ENCODE results near the gene AGER.
"Not testable (repeated sequence)": the region's sequence is repeated elsewhere in the genome, so short reads cannot be mapped to it uniquely, and the experiment has no call there.

AGER gene

DNA sequence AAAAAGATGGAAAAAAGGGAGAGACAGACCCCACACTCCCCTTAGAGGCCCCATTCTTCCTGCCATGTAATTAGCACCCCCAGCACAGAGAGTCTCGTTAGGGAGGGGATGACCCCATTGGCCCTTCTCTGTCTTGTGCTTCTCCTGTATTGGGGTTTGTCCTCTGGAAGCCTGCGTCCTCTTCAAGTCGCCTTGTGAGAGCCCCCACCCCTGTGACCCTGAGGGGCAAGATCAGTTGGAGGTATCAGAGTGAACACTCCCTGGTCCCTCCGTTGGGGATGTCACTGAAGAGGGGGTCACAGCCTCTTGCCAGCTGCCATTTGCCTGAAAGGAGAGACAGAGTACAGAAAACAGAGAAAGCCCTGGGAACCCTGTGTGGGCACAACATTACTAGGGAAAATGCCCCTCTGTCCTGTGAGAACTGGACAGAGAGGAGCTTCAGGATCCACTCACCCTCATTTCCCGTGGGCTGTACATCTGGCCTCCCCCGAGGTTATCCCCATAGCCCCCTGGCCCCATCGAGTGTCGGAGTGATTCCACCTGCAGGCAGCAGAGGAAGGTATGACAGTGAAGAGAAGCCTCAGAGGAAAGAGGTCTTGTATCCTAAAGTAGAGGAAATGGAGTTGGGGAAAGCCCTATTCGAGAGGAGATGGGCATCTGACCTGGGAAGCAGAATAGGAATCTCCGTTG is 2.2 kb upstream of the AGER start:
- DNase-seq (ENCODE audit: low read depth in 2 of 2): not testable (repeated sequence)

DNA sequence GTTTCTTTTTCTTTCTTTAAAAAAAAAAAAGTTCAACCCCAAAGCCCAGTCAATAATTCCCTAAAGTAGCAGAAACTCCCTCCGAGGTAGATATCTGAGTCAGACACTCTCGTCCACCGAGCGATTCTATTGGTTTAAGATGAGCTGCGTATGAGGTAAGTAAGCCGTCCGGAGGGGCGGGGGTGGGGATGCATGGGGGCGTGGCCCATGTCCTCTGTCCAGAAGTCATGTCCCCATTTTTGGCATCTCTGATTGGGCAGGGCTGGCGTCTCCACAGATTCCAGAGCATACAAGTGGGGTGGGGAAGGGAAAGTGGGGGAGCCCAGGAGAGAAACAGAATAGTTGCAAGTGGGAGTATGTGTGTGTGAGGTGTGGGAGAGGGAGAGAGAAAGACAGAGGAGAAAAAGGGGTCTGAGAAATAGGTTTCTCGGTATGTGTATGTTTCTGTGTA is 1.7 kb upstream of the AGER start:
- DNase-seq (ENCODE audit: low read depth in 2 of 2): peak; percentile 51 to 55

DNA sequence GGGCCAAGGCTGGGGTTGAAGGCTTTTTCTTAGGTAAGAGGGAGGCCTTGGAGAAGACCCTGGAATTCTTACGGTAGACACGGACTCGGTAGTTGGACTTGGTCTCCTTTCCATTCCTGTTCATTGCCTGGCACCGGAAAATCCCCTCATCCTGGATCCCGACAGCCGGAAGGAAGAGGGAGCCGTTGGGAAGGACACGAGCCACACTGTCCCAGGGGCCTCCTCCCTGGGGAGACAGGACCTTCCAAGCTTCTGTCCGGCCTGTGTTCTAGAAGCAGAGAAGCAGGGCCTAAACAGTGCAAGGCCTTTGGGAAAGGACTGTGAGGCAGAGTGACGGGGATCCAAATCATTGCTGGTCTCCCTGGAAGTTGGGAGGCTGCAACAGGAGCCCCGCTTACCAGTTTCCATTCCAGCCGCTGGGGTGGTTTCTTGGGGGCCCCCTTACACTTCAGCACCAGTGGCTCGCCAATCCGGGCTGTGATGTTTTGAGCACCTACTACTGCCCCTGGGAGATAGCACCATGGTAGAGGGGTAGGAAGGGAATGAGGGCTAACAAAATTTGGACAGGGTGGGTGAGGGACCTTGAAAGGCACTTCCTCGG is 470 bp downstream of the AGER start:
- no peak for DNase-seq (ENCODE audit: low read depth in 2 of 2)

DNA sequence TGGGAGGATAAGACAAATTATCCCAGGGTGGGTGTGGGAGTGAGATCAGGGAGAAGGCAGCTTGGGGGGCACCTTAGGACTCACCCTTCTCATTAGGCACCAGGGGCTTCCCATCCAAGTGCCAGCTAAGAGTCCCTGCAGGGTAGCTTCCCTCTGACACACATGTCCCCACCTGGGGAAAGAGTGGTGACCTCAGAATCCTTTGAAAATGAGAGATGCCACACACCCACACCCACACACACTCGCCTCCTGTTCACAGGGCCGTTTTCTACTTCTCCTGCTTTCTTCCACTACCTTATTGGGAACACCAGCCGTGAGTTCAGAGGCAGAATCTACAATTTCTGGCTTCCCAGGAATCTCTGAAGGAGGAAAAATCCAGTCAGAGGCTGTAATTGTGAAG is 1.0 kb downstream of the AGER start:
- DNase-seq (ENCODE audit: low read depth in 2 of 2): no peak

DNA sequence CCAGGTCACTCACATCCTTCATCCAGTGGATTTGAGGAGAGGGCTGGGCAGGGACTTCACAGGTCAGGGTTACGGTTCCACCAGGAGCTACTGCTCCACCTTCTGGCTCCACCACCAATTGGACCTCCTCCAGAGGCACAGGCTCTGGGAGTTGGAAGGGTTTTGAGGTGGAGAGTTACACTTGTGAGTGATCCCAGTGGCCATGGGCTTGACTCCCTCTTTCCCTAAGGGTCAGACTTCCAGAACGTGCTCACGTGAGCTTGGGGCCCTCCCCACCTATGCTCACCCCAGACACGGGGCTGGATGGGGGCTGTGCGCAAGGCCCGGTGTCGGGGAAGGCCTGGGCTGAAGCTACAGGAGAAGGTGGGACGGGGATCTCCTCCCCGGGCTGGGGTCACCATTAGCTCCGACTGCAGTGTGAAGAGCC is 1.5 kb downstream of the AGER start:
- DNase-seq (ENCODE audit: low read depth in 2 of 2): no peak

DNA sequence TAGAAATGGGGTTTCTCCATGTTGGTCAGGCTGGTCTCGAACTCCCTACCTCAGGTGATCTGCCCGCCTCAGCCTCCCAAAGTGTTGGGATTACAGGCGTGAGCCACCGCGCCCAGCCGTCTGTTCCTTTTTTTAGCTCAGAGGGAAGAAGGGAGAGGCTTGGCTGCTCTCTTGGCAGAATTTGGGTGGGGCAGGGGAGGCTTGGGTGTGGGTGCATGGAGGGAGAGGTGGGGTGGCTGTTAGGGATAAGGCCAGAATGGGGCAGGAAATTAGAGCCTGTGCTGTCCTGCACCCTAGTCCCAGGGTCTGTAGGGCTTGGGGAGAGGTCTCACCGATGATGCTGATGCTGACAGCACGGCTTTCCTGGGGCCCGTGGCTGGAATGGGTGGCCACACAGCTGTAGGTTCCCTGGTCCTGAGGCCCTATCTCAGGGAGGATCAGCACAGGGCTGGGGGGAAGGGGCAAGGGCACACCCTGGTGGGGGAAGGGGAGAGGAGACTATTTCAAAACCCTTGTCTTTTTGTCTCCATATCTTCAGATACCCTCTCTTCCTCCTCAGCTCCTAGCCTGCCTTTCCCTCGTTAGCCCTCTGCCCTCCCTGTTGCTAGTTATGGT is 2.0 kb downstream of the AGER start:
- no peak for DNase-seq (ENCODE audit: low read depth in 2 of 2)

DNA sequence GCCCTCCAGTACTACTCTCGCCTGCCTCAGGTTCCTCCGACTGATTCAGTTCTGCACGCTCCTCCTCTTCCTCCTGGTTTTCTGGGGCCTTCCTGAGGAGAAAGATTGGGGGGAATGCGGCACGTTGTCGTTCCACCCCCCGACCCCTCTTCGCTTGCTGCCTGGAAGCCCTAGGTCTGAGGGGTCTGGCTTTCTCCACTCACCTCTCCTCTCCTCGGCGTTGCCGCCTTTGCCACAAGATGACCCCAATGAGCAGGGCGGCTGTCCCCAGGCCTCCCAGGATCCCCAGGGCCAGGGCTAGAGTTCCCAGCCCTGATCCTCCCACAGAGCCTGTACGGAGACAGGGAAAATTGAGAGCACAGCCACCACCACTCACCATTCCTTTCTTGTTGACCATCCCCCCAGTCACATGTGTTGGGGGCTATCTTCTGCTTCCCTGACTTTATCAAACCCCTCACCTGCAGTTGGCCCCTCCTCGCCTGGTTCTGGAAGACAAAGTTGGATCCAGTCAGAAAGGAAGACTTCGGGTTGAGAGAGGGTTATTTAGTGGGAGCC is 2.8 kb downstream of the AGER start:
- DNase-seq (ENCODE audit: low read depth in 2 of 2): no peak

DNA sequence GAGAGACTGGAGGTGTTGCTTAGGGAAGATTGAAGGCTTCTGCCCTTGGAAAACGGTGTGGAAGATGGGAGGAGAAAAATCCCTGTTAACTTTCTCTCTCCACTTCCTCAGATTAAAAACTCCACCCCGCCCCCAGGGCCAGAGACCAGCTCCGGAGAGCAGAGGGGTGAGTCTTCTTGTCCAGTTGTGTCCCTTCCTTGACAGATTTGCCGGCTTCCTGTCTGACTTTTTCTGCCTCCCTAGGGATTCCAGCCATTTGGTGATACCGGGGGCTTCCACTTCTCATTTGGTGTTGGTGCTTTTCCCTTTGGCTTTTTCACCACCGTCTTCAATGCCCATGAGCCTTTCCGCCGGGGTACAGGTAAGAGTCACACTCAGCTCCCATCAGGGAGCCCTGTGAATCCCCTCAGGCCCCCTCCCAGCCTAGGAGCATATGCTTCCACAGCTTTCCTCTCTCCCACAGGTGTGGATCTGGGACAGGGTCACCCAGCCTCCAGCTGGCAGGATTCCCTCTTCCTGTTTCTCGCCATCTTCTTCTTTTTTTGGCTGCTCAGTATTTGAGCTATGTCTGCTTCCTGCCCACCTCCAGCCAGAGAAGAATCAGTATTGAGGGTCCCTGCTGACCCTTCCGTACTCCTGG is 4.2 kb downstream of the AGER start:
- no peak for DNase-seq (ENCODE audit: low read depth in 2 of 2)

DNA sequence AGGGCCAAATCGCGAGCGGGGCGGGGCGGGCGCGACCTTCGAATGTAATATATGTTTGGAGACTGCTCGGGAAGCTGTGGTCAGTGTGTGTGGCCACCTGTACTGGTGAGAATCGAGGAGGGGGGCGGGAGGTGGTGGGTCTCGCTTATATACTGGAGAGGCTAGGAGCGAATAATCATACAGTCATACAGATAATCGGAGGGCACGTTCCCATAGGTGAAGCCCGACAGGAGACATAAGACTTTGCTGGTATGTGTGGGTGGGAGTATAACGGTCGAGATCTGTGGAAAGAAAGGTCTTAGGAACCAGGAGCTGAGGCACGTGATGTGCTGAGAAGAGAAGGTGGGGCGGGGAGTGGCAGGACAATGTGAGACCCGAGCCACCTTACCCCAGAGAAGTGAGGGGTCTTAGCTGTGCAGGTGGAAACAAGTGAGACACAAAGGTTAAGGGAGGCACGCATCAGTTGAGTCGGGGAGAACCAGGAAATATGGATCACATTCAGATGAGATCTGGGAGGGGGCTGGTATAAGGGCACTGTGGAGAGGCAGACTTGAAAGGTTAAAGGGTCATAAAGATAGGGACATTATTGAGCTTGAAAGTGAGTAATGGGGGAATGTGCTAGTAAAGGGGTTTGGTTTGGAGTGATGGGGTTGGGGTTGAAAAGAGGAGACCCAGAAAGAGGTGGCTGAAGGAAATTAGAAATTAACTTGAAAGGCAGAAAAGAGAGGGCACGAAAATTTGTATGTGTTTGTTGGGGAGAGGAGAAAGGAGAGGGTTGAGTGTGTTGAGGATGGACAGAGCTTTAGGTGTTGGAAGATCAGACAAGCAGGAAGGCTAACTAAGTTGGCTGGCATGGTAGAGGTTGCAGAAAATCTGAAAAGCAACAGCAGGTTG is 5.3 kb downstream of the AGER start:
- no peak for DNase-seq (ENCODE audit: low read depth in 2 of 2)

DNA sequence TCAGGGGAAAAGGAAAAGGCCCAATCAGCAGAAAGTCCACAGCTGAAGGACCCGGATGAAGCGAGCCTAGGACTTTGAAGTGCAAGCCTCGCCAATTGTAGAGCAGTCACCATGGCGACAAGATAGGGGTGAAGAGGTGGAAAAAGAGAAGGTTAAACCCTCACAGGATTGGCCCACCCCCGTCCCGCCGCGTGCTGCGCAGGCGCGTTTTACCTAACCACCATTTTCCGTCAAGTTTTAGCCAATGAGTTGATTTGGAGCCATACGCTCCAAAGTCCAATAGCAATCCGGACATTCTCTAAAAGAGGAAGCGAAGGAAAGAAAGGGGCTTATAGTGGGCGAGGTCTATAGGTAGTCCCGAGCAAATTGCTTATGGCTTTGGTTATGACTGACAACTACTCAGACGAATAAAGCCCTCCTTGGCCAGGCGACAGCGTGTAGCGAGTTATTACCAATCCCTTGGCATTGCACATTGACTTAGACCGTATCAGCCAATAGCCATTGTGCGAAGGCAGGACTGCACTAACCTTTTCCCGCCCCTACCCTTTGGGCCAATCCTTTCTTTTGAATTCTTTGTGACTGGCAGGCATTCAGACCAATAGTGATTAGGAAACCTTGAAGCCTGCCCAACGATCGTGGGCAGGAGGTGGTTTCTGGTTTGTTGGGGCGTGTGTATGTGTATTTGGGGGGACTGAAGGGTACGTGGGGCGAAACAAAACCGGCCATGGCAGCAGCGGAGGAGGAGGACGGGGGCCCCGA is 6.1 kb downstream of the AGER start, which contains the start of gene RNF5:
RNF5 (plus strand) TSS at position 618 of the 759 bp plus-strand sequence; CDS start at position 725, 107 bp downstream.
- DNase-seq (ENCODE audit: low read depth in 2 of 2): peak; percentile 100

DNA sequence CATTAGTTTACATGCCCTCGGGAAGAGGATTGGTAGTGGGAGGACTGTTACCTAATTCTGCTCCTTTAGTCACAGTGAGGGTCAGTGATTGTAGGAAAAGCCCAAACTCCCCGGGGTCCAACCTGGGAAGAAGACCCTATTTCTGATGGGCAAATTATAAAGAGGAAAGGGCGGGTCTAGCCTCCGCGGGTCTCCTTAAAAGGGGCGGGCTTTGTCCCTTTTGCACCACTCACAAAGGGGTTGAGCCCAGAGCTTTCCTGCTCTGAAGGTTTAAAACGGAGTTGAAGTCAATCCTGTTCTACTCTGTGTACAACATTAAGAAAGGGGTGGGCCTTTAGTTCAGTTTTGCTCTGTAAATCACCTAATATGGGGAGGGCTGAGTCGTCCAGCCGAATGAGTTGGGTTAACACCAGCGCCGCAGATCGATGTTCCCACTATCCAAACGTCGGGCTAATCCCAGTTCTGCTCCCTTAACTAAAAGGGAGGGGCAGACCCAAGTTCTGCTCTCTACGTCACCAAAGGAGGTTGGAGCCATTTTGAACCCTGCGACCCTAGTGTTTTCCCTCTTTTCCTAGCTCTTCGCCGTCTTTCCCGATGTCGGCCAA is 6.8 kb downstream of the AGER start:
- no peak for DNase-seq (ENCODE audit: low read depth in 2 of 2)

DNA sequence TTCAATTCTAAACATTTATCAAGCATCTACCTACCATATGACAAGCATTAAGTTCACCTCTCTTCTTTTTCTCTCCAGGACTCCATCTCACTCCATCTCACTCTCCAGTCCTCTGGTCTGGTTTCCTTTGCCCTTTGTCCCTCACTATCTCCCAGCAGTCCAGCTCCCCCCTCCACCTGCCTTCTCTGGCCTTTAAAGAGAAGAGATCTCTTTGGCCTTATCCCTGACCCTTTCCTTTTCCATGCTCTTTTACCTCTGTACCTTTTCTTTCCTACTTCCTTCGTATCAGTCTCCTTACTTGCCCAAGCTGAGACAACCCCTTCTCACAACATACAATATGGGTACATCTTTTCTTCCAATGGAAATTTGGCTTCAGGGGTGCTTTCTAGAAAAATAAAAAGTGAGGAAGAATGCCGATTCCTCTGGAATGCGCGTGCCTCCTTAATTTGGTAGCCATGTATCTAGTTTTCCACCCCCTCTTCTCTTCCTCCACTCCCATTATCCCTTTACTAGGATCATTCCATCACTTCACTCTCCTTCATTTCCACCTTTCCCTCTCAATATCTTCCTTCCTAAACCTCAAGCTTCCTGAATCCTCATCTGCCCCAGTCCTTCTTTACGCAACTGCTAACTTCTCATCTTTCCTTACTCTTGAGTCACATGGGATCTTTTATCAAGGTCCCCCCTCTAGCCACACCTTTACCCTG is 7.4 kb downstream of the AGER start:
- DNase-seq (ENCODE audit: low read depth in 2 of 2): no peak

DNA sequence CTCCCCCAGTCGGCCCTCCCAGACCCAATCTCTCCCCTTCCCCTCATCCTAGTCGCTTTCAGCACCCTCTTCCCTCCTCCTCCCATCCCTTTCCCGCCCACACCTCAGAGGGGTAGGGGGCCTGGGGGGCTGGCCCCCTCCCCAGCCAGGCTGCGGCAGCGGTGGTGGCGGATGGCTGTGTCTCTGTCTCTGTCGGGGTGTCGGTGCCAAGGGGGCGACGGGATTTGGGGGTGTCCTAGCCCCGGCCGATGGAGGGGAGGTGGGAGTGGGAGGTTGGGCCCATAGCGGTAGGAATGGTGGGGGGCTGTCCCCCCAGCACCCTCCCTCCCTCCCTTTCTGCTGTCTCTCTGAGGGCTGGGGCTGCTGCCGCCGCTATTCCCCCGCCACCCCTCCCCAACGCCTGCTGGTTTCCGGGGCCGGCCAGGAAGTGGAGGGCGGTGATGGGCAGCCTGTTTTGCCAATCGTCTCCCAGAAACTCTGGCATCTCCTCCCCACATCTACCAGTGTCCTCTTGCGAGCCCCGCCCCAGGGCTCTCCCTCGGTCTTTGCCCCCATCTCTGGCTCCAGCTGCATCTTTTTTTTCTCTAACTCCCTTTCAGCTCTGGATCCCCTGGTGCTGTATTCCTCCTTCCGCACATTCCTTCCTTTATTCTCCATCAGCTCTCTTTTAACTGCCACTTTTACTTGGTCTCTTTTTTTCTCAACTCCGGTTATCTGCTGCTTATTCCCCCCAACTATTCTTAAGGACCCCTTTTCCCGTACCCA is 8.2 kb downstream of the AGER start, which contains the start of gene AGPAT1:
AGPAT1 (minus strand) TSS at position 374 of the 765 bp plus-strand sequence. CDS start 4,588 bp downstream, outside the sequence.
- peak; percentile 96 for DNase-seq (ENCODE audit: low read depth in 2 of 2)

DNA sequence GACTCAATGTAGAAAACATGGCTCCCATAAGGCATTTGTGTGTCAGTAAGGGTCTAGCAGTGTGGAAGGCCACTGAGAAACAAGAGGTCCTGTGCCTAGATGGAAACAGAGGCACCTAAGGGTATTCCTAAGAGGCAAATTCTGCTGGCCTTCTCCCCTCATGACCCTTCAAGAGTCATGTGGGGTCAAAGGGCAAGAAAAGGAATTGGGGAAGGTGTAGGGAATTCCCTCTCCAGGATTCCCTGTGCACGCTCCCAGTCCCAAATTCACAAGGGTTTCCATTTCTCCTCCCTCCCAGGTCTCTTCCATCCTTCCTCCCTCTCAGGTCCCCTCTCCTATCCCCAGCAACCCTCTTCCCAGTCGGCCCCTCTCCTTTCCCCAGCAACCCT is 8.7 kb downstream of the AGER start:
- DNase-seq (ENCODE audit: low read depth in 2 of 2): no peak

DNA sequence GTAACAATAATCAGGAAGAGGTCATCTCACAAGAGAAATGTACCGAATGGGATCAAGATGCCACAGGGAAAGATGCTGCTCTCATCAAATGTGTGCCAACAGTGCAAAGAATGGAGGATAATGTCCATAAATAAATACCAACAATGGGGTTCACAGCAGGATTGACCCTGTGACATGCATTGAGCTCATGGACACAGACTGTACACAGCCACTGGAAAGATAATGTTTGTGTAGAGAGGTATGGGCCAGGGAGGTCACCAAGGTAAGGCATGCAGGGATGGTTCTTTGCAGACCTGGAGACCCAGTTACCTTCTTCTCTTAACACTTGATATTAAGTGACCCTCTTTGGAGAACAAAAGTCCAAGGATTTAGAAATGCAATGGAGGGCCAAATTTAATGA is 9.6 kb downstream of the AGER start:
- no peak for DNase-seq (ENCODE audit: low read depth in 2 of 2)

DNA sequence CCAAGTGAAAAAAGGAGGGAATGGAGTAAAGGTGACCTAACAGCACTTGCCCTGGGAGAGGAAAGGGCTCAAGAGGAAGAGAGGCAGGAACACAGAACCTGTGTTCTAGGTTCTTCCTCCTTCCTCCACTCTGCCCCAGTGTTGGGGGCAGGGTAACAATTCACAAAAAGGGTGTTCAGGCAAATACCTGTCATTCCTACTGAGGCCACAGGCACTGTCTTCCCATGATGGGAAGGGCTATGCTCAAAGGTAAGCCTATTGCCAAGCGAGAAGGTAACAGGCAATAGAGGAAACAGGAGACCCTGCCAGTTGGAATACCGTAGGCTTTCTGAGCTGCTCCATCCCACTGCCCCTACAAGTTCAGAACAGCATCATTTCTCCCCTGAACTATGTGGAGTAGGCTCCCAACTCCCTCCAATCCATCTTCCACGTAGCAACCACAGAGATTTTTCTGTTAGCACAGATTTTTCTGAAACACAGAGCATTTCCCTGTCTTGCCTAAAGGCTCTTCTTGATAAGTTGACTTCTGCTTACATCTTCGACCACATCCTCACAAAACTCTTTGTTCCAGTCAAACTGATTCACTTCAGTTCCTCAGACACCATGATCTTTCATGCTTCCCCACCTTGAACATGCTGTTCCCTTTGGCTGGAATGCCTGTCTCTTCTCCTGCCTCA is 10.9 kb downstream of the AGER start:
- no peak for DNase-seq (ENCODE audit: low read depth in 2 of 2)

DNA sequence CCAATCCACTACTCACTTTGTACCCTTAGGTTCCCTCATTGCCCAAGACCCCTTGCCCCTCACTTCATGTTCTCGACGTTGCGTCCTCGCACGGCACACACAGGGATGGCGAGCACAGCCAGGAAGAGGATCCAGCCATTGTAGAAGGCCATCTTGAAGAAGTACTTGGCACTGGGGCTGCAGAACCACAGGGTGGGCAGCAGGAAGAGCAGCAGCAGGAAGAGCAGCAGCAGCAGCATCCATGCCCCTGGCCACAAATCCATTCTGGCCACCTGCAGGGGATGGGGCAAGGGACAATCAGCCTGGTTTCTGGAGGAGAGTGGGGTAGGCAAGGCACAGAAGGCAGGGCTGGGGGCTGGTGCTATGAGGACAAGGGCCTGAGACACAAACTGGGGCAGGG is 12.8 kb downstream of the AGER start:
- no peak for DNase-seq (ENCODE audit: low read depth in 2 of 2)

DNA sequence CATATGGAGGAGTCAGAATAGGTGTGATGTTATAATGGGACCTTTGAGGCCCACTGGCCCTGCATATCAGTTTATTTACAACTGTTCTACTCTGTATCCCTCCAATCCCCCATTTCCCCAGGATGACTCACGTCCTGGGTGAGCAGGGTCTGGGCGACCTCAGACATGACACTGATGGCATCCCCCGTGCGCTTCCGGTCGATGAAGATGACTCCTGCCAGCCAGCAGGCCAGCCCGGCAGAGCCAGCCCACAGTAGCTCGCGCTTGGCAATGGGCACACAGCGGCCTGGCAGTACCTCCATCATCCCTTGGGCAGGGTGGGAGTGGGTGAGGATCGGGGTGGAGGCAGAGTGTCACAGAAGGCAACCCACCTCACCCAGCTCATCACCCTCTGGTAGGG is 13.8 kb downstream of the AGER start:
- DNase-seq (ENCODE audit: low read depth in 2 of 2): no peak
